COR-L47 (cell line): ENCODE data around the gene SFSWAP.
"Not testable (repeated sequence)": the region's sequence is repeated elsewhere in the genome, so short reads cannot be mapped to it uniquely, and the experiment has no call there.

Experiments used
- DNase-seq: peaks from one replicate; lab custom pipeline; 2025; lab: John Stamatoyannopoulos, UW

SFSWAP gene

GRCh38 chr12:131679816-131680215, 31.1 kb upstream of the SFSWAP start:
- DNase-seq = not testable (repeated sequence)

- DNase-seq = not testable (repeated sequence)
These were observed 30.3 kb upstream of the SFSWAP start for GRCh38 chr12:131680392-131681256.

GRCh38 chr12:131681257-131681620, 29.7 kb upstream of the SFSWAP start:
- no peak for DNase-seq

DNA sequence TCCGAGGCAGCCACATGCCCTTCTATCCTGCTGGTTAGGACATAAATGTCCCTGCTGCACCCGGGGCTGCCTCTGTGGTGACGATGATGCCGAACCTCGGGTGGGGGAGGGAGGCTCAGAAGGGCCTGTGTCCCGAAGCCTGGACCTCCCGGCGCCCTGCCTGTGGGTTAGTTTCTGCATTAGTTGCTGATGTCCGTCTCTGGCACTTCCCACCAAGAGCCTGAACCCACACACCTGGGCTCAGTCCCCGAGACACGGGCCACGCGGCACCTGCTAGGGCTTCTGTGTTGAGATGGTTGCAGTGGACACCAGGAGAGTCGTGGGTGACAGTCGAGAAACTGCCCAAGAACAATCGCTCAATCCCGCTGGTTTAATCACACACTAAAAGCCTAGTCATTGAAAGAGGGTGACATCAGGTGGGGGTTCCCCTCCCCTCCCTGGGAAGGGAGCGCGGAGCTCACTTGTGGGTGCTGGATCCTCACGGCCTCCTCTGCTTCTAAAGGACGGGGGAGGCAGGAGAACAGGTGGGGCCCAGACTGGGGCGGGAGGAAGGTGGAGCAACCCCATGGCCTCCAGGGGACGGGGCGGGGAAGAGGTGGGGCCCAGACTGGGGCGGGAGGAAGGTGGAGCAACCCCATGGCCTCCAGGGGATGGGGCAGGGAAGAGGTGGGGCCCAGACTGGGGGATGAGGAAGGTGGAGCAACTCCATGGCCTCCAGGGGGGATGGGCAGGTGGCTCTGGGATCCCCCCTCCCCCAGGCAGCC, 29.0 kb upstream of the SFSWAP start:
- DNase-seq = not testable (repeated sequence)

- no peak for DNase-seq
These were observed 28.4 kb upstream of the SFSWAP start for GRCh38 chr12:131682510-131682895.

GRCh38 chr12:131683266-131684014, 27.4 kb upstream of the SFSWAP start:
- no peak for DNase-seq

GRCh38 chr12:131684015-131684725, 26.7 kb upstream of the SFSWAP start:
- DNase-seq = no peak

DNA sequence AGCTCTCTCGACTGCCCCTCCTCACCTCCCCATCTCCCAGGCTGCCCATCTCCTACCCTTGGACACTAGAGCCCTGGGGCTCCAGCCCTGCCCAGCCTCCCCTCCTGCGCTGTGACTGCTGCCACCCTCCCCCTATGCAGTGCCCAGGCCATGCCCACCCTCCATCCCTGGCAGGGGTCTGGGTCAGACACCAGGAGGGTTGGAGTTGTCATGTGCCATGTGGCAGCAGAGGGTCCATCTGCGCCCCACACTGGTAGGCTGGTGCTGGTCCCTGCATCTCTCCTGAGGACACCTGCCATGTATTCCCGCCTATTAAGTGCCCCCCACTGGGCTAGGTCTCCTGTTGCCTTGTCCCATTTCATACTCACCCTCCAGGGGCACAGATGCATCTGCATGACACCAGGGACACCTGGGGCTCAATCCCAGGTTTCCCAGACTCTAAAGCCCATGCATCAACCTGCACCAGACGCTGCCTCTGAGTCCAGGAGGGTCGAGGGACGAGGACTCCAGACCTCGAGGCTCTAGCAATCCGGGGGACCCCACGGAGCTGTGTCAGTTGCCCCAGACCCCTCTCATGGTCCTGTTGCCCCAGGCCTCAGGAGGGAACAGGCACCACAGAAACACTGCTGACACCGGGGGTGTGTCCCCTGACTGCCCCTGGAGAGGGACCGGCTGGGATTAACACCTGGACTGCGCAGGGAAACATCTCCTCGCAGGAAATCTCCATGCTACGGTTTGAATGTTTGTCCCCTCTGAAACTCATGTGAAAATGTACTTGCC, 23.4 kb upstream of the SFSWAP start:
- no peak for DNase-seq

GRCh38 chr12:131688131-131688844, 22.6 kb upstream of the SFSWAP start:
- DNase-seq = no peak

- no peak for DNase-seq
These were observed 22.1 kb upstream of the SFSWAP start for GRCh38 chr12:131688845-131689154.

- DNase-seq = no peak
These were observed 20.6 kb upstream of the SFSWAP start for GRCh38 chr12:131690320-131690719.

DNA sequence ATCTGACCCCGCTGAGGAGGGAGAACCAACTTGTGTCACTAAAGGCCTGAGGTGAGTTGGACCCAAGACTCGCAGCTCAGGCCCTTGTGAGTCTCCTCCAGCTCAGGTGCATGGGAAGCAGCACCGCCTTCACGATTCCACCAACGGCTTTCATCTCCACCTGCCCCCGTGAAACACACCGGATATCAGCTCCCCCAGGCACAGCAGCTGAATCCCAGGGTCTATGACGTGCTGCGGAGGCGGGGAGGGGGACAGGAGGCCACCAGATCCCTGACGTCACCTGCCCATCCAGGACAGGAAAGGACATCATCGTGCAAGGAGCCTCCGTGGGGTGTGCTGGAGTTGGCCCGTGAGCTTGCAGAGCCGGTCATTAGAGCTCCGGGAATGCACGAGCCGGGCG, 18.5 kb upstream of the SFSWAP start:
- no peak for DNase-seq

- no peak for DNase-seq
These were observed 17.7 kb upstream of the SFSWAP start for GRCh38 chr12:131693149-131693548.

- DNase-seq = no peak
These were observed 16.6 kb upstream of the SFSWAP start for GRCh38 chr12:131694116-131694838.

DNA sequence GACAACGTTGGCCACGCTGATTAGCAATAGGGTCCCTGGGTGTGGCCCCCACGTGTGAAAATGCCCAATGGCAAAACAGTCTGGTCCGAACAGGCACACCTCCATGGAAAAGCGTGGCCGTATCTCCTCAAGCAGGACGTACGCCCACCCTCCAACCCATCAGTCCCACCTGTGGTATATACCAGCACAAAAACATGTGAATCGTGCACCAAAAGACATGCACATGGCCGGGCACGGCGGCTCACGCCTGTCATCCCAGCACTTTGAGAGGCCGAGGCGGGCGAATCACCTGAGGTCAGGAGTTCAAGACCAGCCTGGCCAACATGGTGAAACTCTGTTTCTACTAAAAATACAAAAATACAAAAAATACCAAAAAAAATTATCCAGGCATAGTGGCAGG, 14.9 kb upstream of the SFSWAP start:
- DNase-seq = no peak

DNA sequence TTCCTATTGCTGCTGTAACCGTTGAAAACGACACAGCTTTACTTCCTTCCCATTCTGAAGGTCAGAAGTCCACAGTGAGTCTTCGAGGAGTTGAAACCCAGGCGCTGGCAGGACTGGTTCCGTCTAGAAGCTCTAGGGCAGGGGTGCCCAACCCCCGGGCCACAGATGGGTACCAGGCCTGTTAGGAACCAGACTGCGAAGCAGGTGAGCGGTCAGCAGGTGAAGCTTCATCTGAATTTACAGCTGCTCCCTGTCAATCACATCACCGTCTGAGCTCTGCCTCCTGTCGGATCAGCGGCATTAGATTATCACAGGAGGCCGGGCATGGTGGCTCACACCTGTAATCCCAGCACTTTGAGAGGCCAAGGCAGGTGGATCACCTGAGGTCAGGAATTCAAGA, 12.6 kb upstream of the SFSWAP start:
- no peak for DNase-seq

DNA sequence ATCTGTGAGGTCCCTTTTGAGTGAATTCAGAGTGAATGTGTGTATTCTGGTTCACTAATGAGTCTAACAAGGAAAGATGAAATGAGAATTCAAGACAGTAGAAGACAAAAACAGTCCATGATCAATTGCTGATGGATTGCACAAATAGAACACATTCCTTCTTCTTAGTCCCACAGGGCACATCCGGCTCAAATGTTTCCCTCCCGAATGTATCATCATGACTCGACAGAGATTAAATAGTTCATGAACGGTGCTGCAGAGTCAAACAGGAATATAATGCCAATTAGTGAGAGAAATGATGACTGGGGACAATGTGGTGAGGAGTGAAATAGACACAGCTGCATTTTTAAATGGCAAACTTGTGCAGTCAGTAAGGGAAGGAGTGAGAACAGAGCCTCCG, 11.5 kb upstream of the SFSWAP start:
- DNase-seq = no peak

- DNase-seq = no peak
These were observed 10.6 kb upstream of the SFSWAP start for GRCh38 chr12:131700271-131700670.

- no peak for DNase-seq
These were observed 9.0 kb upstream of the SFSWAP start for GRCh38 chr12:131701705-131702572.
